Umbilical cord (tissue), 2 donors: ENCODE results near the gene HCN2. TPM values are rescaled to one million over a fixed set of nuclear protein-coding genes. Genes with fewer than 3 reads are reported as not detected.

Experiments used
- DNase-seq: peaks from one replicate; pipeline ENCODE4 v3.0.0-alpha.2; 2015; ENCODE audit warnings: low spot score
- total RNA-seq: library from RNA; depleted of rRNA; stranded (reverse); fragments of >200 nt; gene quantifications from one replicate; pipeline ENCODE4 v1.2.3, GENCODE V29; 2014; ENCODE audit warnings: low replicate concordance; ENCODE audit not compliant: insufficient read depth

Gene HCN2
- total RNA-seq, 1 donor from 2014 or later: 2.4 TPM

- no peak for DNase-seq
Observed at GRCh38 chr19:653425-653824, 63.7 kb downstream of the HCN2 start.

GRCh38 chr19:655691-656090, 66.0 kb downstream of the HCN2 start:
- no peak for DNase-seq

GRCh38 chr19:656751-657559, 67.3 kb downstream of the HCN2 start:
- no peak for DNase-seq

GRCh38 chr19:657611-658010, 67.9 kb downstream of the HCN2 start:
- DNase-seq: no peak

DNA sequence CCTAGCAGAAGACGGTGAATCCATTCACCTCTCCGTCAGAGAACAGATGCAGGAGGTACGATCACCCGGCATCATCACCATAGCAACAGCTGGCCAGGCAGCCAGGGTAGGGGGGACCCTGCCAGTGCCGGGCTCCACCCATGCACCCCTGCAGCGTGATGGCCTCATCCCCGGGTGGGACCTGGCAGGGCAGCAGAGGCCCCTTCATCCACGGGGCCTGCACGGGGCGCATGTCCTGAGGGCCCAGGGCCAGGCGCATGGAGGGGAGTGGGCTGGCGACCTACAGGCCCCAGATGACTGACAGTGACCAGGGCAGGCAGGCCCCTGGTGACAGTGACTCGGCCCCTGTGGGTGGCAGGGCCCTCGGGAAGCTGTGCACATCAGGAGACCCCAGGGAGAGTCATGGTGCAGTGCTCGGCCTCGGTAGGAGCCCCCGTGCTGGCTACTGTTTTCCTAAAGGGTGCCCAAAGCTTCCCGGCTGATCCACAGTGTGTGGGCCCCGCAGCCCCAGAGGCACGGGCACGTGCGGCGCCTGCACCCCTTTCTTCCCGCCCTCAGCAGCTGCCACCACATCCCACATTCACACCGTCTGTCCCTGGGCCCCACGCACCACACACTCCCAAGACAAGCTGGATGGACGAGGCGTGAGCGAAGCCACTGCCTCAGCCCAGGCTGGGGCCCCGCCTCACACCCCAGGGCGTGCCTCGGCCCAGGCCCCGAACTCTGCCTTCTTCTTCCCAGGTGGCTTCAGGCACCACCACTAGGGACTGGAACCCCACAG, 68.6 kb downstream of the HCN2 start:
- DNase-seq: no peak

DNA sequence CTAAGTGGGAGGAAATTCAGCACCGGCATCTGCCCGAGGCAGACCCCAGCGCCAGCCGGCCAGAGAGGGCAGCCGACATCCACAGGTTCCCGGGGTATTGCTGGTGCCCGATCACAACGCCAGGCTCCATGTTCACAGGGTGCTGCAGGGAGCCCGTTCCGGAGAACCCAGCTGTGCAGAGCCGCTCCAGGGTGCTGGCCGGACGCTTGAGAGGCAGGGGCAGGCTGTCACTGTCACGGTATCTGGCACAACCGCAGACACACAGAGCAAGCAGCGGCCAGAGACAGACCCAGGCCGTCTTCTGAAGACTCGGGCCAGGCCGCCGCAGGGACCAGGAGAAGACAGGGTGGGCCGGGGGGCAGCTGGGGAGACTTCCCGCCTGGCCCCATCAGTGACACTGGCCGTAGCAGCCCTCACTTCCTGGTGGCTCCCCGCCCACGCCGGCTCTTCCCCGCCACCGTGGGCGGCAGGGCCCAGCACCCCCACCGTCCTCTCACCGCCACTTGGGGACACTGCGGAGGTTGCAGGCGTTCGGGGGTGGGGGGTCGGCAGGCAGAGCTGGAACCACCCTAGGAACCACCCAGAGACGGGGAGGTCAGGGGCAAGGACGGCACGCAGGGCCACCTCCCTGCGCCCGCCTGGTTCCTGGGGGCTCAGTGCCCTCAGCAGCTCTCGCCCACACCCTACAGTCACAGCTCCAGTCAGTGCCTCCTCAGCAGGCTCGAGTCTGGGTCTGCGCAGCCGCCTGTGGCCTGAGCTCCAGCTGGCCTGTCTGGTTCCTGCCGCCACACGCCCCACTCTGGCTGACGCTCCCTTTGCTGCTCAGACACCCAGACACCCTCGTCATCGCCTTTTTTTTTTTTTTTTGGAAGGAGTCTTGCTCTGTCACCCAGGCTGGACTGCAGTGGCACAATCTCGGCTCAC, 69.5 kb downstream of the HCN2 start:
- DNase-seq: no peak

DNA sequence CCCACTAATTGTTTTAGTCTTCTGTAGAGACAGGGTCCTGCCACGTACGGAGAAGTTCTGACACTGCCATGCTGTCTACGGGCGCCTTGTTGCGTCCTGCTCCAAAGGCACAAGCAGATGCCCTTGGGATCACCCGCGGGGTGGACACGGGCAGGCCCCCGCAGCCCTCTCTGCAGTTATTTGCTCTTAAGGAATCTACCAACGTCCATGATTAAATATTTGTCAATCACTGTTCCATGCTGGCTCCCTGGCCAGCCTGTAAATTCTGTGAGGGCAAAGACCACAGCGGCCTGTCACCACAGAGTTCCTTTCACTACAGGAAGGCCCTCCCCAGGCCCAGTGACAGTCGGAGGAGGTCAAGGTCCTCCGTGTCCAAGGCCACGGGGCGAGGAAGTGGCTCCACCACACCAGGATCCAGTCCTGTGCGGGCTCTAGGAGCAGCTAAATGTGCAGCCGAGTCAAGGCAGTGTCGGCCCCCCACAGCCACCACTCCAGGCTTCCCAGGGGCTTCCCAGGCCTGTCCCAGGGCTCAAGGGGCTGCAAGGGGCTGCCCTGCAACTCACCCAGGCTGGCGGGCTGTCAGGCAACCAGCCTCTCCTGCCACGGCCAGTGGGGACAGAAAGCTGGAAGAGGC, 71.2 kb downstream of the HCN2 start:
- no peak for DNase-seq

GRCh38 chr19:661427-662196, 71.9 kb downstream of the HCN2 start:
- DNase-seq: no peak

DNA sequence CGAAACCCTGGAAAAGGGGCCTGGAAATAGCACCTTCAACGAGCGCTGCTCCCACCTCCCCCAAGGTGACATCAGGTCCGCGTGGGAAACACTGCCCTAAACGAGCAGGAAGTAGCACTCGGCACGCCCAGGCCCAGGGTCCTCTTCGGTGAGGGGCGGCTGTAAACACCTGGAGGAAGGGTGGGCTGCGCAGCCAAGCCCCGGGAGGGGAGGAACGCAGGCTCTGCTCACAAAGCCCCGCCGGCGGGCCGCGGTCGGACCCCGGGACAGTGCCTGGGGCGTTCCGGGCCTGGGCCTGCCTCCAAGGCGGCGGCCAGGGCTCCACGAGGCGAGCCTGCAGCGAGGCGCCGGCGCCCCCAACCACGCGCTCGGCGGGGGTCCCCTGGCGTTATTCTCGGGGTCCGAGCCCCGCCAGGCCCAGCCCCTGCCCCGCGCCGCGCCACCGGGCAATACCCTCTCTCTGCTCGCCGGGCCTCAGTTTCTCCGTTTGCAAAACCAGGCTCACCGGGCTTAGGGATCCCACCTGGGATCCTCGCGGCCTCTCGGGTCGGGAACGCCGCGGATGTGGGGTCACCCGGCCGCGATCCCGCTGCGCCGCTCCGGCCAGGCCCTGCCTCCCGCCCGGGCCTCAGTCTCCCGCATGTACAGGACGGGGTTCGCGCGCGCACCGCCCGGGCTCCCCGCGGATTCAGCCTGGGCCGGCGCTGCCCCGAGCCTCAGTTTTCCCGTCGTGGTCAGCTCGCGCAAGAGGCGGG, 72.7 kb downstream of the HCN2 start:
- no peak for DNase-seq

DNA sequence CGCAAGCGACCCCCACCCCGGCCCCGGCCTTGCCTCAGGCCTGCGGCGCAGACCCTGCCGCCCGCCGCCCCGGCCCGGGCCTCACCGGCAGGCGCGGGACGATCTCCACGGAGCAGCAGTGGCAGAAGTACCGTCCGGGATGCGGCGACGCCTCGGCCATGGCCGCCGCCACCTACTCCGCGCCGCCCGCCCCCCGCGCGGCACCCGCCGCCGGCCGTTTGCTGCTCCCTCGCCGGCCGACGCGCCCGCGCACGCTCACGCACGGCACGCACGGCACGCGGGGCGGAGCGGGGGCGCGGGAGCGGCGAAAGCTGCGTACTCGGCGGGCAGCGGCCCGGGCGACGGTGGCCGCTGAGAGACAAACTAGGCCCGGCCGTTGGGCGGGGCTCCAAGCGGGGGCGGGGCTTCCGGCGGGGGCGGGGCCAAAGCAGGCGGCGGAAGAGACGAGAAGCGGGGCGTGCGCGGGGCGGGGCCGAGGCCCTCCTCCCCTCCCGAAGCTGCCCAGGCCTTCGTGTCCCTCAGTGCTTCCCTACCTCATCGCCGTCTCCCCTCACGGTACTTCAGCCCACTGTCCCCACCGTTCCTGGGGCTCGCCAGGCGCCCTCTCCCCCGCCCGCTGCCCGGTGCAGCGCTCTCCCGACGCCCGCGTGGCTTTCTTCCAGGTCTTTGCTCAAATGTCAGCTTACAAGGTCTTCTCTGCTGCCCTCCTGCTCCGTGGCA, 73.4 kb downstream of the HCN2 start, which contains the start of gene RNF126:
RNF126 (minus strand) TSS at position 253 of the 720 bp plus-strand sequence; CDS start at position 160, 93 bp downstream.
- DNase-seq: peak; percentile 88

DNA sequence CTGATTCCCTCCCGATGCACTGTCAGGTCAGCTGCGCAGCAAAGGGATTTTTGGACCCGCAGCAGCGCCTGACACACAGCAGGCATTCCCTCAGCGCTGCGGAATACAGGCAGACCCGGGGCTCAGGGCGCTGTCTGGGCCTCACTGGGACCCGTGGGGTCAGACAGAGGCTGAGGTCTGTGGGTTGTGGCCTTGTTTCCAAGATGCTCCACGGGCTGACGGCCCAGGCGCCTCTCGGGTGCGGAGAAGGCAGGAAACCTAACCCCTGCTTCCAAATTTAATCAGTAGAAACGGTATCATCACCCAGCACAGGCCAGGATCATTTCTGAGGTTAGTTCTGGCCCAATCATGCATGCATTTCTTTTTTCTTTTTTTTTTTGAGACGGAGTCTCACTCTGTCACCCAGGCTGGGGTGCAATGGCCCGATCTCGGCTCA, 74.0 kb downstream of the HCN2 start:
- no peak for DNase-seq

DNA sequence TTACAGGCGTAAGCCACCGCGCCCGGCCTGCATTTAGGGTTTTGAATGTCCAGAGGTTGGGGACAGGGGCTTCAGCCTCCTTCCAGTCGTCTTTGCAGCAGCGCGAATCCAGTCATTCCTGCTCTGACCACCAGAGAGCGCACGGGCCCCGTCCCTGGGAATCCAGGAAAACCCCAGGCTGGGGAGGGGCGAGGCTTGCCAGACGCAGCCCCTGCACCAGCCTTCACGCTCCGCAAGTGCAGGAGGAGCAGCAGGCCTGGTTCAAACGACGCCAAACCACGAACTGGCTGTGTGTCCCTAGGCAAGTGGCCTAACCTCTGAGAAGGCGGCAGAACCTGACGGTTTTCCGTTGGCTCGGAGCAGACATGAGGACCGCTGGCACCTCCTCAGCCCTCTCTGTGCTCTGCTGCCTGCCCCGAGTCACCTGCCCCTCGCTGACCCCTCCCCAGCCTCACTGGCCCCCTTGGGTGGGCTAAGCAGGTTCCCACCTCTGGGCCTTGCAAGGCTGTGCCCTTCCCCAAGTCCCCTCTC, 75.3 kb downstream of the HCN2 start:
- DNase-seq: peak; percentile 86

Other genes starting within 250 kb of the HCN2 start
- 3.4 TPM for gene MIER2, start 245.1 kb upstream of the HCN2 start, total RNA-seq
- gene C2CD4C, start 180.7 kb upstream of the HCN2 start, total RNA-seq: 0.96 TPM
- 11.1 TPM for gene SHC2, start 128.8 kb upstream of the HCN2 start, total RNA-seq
- gene MADCAM1, start 93.4 kb upstream of the HCN2 start, total RNA-seq: 1.7 TPM
- 30.1 TPM for gene TPGS1, start 82.4 kb upstream of the HCN2 start, total RNA-seq
- 74.9 TPM for gene CDC34, start 58.1 kb upstream of the HCN2 start, total RNA-seq
- not detected for gene GZMM, start 45.8 kb upstream of the HCN2 start, total RNA-seq
- 234 TPM for gene BSG, start 17.3 kb upstream of the HCN2 start, total RNA-seq
- gene POLRMT, start 43.7 kb downstream of the HCN2 start, total RNA-seq: 11.8 TPM
- 0.24 TPM for gene FGF22, start 50.0 kb downstream of the HCN2 start, total RNA-seq
- gene RNF126, start 73.3 kb downstream of the HCN2 start, total RNA-seq: 1.7 TPM
- gene FSTL3, start 86.5 kb downstream of the HCN2 start, total RNA-seq: 326 TPM
- gene PRSS57, start 105.6 kb downstream of the HCN2 start, total RNA-seq: not detected
- 30.6 TPM for gene PALM, start 119.1 kb downstream of the HCN2 start, total RNA-seq
- gene MISP, start 161.2 kb downstream of the HCN2 start, total RNA-seq: 5.8 TPM
- 82.8 TPM for gene PTBP1, start 207.6 kb downstream of the HCN2 start, total RNA-seq
- gene PLPPR3, start 232.1 kb downstream of the HCN2 start, total RNA-seq: not detected
- not detected for gene AZU1, start 238.0 kb downstream of the HCN2 start, total RNA-seq